NCI-H460 (cell line): ENCODE results near the gene TREM2. TPM values are rescaled to one million over a fixed set of nuclear protein-coding genes. Genes with fewer than 3 reads are reported as not detected.
"Not testable (repeated sequence)": the region's sequence is repeated elsewhere in the genome, so short reads cannot be mapped to it uniquely, and the experiment has no call there.

Source experiments
- DNase-seq: peaks from one replicate; pipeline ENCODE4 v3.0.0-alpha.2; 2016; ENCODE audit warnings: low read depth; ENCODE audit errors: extremely low read depth
- polyA plus RNA-seq: library from polyadenylated mRNA; depleted of rRNA; stranded (reverse); fragments of >200 nt; gene quantifications from 2 replicates; pipeline ENCODE4 v1.2.3, GENCODE V29; 2014; cell fraction: nucleus; rRNA removed
- total RNA-seq: library from RNA; depleted of rRNA; stranded (reverse); fragments of >200 nt; shearing (Covaris generic); gene quantifications from 2 replicates; pipeline ENCODE4 v1.2.3, GENCODE V29; 2014; rRNA removed

The TREM2 gene
- total RNA-seq, result not detected in 2 replicates
- not detected in 2 replicates for polyA plus RNA-seq

DNA sequence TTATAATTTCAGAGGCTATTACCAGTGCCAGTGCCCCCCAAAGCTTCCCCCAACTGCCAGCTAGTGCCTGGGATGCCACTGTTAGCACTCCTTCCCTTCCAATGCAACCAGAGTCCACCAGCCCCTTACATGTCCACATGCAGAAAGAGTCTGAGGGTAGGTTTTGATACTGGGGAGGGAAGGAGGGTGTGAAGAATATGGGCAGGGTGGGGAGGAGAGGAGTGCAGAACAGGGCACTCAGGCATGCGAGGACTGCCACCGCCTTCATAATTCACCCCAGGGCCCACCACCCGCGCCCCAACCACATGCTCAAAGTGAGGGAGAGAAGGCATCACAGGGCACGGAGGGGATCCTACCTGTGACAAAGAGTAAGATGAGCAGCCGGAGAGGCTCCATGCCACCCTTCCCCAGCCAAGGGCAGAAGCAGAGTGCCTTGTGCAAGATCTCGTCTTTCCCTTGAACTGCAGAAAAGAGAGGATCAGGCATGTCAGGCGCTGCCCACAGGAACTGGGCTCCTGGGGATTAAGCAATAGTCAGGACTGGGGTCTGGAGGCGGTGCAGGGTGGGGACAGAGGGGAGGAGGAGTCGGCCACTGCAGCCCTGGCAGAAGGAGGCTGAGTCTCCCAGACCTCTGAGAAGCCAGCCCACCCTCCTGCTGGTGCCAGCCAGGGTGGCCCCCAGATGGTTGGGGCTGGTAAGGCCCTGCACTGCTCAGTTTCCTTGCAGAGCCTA lies at the start of gene TREM2:
Gene TREM2, minus strand, starts transcription at position 430 of the 732 bp plus-strand sequence. Its CDS starts 34 bp downstream, at position 396.
- DNase-seq, result no peak

DNA sequence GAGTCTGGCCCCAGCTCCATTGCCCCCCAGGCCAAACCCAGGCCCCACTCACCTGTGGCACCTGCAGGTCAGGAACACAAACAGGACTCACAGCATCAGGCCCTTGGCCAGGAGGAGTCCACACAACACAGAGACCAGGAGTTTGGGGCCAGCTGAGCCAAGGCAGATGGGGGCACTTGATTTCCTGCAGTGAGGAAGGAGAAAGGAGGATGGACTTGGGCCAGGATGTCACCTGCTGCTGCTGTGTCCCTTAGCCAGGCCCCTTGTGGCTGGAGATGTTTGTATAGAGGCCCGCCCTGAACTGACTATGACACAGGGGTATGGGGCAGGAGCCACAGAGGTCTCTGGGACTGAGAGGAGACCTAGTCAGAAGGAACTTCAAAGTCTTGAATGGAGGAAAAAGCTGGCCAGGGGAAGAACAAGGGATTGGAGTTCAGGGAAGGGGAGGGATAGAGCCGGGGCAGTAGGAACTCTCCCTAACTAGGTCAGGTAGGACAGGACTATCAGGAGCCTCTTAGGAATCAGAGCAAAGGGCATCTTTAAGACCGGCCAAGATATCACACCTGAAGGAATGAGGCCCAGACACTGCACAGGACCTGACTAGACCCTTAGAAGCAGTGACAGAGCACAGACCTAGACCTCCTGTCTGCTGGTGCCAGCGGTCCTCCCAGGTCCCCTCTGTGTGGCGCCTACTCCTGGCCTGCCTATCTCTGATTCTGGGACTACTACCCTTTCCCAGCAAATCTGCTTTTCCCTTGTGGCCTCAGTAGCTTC lies 46.8 kb upstream of the TREM2 start:
- no peak for DNase-seq

DNA sequence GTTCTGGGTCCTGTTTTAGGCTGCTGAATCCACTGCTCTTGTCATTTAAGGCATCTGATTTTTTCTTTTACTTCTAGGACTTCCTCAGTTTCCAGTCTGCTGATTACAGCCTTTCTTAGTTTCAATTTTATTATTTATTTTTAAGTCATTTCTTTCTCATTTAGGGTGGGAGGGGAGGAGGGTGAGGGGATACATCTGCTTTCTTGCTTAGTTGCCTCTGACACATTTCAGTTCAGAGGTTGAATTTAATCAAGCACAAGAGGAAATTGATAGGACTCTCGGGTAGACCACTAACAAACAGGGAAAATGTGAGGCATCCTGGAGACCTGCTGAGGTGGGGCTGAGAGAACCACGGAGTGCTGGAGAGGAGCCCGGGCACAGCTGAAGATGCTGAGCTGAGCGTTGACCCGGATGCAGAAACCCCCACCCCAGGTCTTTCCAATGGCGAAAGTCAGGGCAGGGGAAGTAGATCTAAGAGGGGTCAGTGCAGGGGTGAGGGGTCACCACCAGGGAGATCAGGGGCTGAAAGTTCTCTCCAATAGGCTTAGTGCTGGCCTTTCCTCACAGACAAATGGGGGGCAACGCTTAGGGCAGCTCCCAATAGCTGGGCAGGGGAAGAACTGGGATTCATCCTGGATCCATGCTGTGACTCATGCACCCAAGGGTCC lies 45.7 kb upstream of the TREM2 start:
- DNase-seq, result no peak

DNA sequence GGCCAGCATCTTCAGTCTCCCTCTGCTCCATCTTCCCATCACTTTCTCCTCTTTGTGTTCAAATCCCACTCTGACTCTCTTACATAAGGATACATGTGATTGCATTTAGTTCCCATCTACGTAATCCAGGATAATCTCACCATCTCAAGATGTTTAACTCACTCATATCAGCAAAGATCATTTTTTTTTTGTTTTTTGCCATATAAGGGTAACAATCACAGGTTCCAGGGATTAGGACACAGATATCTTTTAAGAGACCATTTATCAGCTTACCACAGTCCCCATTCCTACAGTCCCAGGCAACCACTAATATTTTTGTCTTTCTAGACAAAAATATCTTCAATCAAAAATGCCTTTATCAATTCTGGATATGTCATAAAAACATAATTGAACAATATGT lies 41.2 kb upstream of the TREM2 start:
- DNase-seq, result no peak

DNA sequence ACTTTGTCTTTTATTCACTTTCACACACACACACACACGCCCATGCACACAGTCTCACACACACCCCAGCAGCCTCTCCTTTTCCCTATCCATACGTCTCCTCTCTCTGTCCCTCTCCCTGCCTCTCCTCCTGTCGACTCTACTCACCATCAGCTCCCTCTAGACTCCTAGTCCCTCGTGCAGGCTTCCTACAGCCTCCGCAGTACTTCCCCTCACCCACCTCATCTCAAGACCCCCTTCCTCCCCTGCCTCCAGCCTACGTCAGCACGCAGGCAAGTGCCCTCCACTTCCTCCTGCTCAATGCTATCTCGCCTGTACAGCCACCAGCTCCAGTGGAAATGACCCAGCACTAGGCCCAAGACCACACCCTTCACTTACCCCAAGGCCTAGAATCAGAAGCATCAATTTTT lies 38.9 kb upstream of the TREM2 start:
- DNase-seq, result no peak

DNA sequence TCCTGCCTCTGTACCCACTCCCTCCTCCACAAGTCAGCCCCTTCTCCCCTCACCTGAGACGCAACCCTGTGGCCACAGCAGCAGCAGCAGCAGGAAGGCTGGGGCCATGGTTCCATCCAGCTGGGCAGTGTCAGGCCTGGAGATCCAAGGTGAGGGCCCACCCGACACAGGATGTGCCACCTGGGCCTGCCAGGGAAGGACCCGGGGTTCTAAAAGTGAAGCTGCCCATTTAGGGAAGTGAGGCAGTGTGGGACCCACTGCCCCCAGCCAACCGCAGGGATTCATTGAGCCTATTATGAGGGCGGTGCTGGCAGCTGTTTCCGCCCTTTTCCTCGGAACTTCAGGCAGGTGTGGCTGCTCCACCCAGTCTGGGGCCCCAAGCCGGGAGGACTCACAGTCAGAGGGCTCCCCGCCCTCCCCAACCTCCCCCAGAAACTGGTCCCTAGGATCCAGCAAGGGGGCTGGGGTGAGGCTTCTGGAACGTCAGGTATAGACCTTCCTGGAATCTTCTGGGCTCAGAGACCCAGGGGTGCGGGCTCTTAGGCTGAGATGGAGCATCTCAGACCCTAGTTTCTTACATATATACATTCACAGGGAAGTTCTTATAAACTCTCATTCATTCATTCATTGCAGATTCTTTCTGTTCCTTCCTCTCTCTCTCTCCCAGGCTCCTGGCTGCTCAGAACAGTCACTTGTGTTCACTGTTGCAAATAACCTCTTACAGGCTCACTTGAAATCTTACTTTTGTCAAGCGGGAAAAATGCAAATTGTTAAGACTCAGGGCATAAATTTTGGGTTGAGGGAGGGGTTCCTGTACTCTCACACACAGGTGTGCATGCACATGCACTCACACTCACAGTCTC lies 38.2 kb upstream of the TREM2 start, which contains the start of gene TREML2:
Gene TREML2, minus strand, starts transcription at position 249 of the 863 bp plus-strand sequence. Its CDS starts 141 bp downstream, at position 108.
- DNase-seq, result no peak

DNA sequence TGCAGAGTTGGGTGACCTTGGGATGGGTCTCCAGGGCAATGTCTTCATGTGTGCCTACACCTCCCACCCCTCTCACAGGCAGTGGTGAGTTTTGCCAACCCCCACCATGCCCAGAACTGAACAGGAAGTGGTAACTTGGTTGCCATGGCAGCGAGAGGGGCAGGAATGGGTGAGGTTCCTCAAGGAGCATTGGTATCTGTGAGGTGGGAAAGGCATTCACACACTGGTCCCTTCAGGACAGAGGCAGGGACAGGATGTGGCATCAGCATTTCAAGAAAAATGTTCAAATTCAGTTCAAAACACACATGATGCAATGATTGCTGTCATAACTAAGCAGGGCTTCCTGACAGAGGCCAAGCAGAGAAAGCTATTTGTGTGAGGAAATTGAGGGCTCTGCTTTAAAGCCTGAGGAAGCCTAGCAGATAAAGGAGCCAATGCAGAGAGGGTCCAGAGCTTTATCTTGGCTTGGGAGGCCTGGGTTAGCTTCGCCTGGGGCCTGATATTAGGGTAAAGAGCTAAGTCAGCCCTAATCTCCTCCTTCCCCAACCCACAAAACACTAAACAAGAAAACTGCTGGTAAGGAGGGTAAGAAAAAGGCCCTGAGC lies 37.5 kb upstream of the TREM2 start:
- DNase-seq, result peak; percentile 20

DNA sequence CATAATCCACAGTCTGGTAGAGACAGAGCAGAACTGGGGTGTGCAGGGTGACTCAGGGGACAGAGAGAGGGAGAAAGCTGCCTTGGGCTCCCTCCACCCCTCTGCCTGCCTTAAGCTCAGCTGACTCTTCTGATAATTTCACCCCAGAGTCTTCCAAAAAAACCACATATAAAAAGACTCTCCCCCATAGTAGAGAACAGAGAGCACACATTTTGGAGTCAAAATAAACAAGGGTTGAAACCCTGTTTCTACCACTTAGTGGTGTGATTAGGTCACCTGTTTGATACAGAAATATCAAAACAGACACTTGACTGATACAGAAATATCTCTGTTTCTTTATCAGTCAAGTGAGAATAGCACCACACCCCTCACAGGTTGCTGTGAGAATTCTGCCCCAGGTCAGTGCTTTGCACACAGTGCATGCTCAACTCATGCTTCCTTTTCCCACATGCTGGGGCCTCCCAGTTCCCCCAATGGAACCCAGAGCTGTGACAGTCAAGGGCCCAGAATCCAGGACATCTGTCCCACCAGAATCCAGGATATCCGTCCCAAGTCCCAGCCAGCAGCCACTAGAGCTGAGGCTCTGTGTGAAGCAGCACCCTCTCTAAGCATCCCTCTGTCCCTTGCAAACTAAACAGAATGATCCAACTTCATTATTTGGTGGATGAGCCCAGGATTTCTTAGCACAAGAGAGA lies 36.8 kb upstream of the TREM2 start:
- DNase-seq, result peak; percentile 55

DNA sequence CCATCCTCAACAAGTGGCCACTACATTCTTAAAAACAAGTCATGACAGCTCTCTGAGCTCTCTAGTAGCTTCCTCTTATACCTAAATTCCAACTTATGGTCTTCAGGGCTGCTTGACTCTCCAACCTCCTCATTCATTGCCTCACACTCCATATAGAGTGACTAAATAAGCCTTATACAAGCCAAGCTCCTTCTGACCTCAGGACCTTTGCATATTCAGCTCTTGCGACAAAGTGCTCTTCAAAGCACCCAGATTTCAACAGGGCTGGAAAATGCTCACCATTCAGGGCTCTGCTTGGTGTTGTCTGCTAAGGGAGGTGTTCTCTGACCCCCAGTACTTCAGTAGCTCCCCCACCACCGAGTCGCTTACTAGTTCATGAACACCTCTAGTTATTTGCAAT lies 34.3 kb upstream of the TREM2 start:
- DNase-seq, result no peak

DNA sequence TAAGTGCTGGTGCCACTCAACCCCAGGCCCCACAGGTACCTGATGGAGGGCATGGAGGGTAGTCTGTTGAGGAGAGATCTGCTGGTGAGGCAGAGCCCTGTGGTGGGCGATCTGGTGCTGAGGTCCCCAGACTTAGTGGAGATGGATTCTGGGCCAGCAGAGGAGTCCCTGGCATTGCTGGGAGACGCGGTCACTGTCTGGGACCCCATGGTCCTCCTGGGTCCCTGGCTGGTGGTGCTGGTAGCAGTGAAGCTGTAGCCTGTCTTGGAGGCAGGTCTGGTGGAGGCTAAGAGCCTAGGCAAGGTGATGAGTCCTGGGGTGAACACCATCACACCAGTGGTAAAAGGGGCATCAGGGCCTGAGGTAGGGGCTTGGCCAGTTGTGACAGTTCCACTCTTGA lies 31.5 kb upstream of the TREM2 start:
- no peak for DNase-seq

DNA sequence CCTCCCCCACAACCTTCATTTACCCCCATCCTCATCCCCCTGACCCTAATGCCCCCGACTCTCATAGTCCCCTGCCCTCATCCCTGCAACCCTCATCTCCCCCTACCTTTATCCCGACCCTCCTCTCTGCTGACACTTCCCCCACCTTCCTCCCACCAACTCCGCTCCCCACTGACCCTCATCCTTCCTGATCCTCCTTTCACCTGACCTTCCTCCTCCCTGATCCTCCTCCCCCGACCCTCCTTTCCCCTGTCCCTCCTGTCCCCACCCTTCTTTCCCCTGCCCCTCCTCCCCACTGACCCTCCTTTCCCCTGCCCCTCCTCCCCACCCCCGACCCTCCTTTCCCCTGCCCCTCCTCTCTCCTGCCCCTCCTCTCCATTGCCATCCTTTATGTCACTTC lies 31.0 kb upstream of the TREM2 start:
- no peak for DNase-seq

DNA sequence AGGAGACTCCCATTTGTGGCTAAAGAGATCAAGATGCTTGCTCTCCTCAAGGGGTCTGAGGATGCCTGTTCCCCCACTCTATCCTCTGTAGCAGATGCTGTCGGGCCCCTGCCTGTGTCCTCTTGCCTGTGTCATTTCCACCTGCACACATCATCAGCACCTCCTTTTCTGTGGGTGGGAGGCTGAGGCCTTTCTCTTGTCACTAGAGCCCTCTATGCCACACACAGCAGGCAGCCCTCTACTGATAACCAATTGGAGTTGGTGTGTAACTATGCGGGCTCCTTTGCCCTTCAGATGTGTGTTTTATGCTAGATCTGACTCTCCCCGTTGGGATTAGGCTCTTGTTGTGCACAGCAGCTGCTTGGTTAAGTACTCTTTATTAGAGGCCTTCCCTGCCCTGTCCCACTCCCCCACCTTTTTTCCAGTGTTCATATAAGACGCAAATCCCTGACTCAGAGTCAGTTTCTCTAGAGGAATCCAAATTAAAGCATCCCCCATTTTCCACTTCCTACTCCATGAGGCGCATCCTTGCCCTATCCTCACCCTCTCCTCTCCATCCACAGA lies 30.3 kb upstream of the TREM2 start:
- no peak for DNase-seq

DNA sequence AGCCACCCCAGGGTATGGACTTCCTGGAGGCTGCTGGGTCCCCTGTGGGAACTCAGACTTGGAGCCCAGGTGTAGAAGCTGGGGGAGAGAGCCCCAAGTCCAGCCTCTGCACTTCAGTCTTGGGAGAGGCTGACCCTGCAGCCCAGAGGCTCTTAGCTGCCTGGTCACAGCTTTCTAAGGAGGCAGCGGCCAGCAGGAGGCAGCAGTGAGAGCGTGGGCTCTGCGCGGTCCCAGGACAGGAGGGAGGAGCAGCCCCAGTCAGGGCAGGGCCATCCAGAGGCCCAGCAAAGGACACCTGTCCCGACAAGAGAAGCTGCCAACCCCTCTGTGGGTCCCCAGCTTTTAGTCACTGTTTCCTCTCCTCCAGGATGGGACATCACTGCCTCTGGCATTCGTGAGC lies 28.7 kb upstream of the TREM2 start:
- no peak for DNase-seq

DNA sequence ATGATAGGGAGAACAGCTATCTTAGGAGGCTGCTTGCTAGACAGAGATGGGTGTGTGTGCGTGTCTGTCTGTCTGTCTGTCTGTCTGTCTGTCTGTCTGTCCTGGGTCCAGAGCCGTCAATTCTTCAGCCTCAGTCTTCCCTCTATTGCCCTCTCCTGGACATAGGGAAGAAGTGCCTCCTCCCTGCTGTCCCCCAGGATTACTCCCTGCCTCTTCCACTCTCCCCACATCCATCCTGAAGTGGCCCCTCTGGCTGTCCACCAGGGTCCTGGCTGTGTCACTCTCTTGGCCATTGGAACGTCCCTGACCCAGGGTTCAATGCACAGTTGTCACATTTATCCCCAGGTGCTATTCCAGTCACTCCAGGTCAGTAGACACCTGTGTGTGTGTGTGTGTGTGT lies 27.9 kb upstream of the TREM2 start:
- no peak for DNase-seq

DNA sequence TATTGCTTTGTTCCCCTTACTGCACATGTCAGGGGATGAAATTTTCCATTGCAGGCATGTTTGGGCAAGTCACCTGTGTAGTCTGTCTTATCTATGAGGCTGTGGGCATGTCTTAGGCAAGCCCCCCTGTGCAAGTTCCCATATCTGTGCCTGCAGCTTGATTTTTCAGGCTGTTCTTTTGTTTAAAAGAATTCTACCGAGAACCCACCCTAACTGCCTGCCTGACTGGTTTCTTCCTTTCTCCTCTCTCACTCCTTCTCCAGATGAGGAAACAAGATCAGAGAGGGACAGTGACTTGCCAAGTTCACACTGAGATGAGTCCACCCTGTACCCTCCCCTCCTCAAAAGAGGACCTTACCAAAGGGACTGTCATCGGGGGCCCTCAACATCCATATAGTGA lies 27.1 kb upstream of the TREM2 start:
- DNase-seq, result no peak

DNA sequence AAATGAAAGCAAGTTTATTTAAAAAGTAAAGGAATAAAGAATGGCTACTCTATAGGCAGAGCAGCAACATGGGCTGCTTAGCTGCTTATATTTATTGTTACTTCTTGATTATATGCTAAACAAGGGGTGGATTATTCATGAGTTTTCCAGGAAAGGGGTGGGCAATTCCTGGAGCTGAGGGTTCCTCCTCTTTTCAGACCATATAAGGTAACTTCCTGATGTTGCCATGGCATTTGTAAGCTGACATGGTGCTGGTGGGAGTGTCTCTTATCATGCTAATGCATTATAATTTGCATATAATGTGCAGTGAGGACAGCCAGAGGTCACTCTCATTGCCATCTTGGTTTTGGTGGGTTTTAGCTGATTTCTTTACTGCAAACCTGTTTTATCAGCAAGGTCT lies 26.1 kb upstream of the TREM2 start:
- not testable (repeated sequence) for DNase-seq

DNA sequence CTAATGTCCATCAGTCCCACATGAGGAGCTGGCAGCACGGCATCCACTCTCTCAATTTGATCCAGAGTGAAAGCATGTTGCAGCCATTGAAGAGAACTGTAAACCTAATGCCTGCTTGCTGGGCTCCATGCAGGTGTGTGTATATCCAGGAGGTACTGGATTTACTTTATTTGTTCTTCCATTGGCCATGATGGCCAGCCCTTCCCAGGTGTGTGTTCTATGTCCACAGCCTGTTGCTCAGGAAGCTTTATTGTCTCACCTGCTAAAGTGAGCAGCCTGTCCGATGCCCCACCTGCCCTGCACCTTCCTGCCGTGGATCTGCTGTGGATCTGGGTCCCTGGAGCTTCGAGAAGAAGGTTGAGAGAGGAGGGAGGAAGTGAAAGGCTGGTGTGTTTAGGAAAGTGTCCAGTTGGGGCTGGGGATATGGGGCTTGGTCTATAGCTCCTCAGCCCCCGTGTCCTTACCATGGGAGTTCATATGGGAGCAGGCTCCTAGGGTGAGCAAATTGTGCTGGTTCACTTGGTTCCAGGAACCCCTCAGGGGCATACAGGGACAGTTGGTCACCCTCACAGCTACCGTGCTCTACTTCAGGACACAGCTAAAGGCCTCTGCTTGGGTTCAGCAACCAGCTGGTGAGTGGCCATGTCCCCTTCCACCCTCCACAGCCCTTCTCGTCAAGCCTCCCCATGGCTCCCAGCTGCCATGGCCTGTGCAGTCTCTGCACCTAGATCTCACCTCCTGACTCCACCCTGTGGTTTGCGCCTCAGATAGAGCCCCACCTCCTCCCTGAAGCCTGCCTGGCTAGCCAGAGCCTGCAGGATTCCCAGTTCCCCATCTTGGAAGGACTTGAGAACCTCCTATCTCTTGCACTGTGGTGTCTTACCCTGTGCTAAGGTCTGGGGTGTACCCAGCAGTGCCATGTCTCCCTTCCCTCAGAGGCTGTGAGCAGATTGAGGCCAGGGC lies 25.3 kb upstream of the TREM2 start:
- DNase-seq, result no peak

DNA sequence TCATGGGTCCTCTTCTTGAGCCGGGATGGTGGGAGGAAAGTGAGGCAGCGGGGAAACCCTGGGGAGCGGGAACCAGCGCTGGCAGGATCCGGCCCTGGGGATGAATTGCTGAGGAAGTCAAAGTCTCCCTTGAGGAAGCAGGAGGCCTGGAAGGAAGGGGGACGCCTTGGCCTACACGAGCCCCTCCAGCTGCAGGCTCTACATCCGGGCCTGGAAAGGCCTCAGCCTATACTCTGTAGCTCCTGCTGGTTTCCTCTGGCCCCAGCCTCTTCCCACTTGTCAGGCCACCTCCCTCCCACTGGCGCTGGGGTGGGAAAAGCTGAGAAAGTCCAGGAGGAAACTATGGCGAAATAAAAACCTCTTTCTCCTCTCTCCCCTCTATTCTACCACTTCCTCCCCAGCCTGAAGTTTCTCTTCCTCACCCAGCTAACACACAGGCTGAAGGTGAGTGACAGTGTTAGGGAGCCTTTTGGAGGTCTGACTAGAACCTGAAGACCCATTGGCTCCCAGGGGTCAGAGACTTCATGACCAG lies 23.2 kb upstream of the TREM2 start:
- no peak for DNase-seq
